ENCODE results near the gene CADPS2.

- TF ChIP-seq CTCF (IDR thresholded peaks at IDR 0.05; ENCODE audit: low read depth, low read length, missing input control) (no peak), FOXA1 (IDR thresholded peaks at IDR 0.05) (no peak), NR2F2 (IDR thresholded peaks at IDR 0.05) (no peak), REST (IDR thresholded peaks at IDR 0.05) (no peak), TAF1 (conservative IDR thresholded peaks at IDR 0.05) (no peak), MAX (IDR thresholded peaks at IDR 0.05) (no peak), JUND (IDR thresholded peaks at IDR 0.05) (no peak), SP1 (IDR thresholded peaks at IDR 0.05) (no peak), YY1 (IDR thresholded peaks at IDR 0.05) (no peak), GABPA (IDR thresholded peaks at IDR 0.05 in 1 of 2, conservative IDR thresholded peaks at IDR 0.05 in 1 of 2) (no peak), EGR1 (IDR thresholded peaks at IDR 0.05; ENCODE audit: low read depth in 2 of 2) (no peak), ATF3 (IDR thresholded peaks at IDR 0.05) (no peak), HNF4G (IDR thresholded peaks at IDR 0.05) (no peak)
These were observed 209.8 kb downstream of the CADPS2 start for GRCh38 chr7:122676466-122676865.

Measured in liver (tissue), 3 donors.